ENCODE results near the gene NCF4.

NCF4 gene

GRCh38 chr22:36916034-36916433, 55.2 kb downstream of the NCF4 start:
- in situ Hi-C loops (cut with HindIII; ENCODE audit: low sequenced_read_pairs), result no loop called here

GRCh38 chr22:36918586-36919284, 57.9 kb downstream of the NCF4 start:
- in situ Hi-C loops (cut with HindIII; ENCODE audit: low sequenced_read_pairs), result no loop called here

GRCh38 chr22:36921309-36922104, 60.7 kb downstream of the NCF4 start:
- in situ Hi-C loops (cut with HindIII; ENCODE audit: low sequenced_read_pairs), result loop anchor here (5.0 kb wide), 1 partner anchor 46 kb away; no protein-coding TSS in a partner anchor

GRCh38 chr22:36922105-36922608, 61.4 kb downstream of the NCF4 start:
- in situ Hi-C loops (cut with HindIII; ENCODE audit: low sequenced_read_pairs), result loop anchor here (5.0 kb wide), 1 partner anchor 45 kb away; no protein-coding TSS in a partner anchor

GRCh38 chr22:36922711-36923110, 61.9 kb downstream of the NCF4 start:
- in situ Hi-C loops (cut with HindIII; ENCODE audit: low sequenced_read_pairs), result loop anchor here (5.0 kb wide), 1 partner anchor 45 kb away; no protein-coding TSS in a partner anchor

GRCh38 chr22:36923131-36923788, 62.5 kb downstream of the NCF4 start:
- in situ Hi-C loops (cut with HindIII; ENCODE audit: low sequenced_read_pairs), result loop anchor here (5.0 kb wide), 1 partner anchor 44 kb away; no protein-coding TSS in a partner anchor

- in situ Hi-C loops (cut with HindIII; ENCODE audit: low sequenced_read_pairs), result loop anchor here (5.0 kb wide), 1 partner anchor 43 kb away; no protein-coding TSS in a partner anchor
Observed at GRCh38 chr22:36924151-36924698, 63.4 kb downstream of the NCF4 start.

- in situ Hi-C loops (cut with HindIII; ENCODE audit: low sequenced_read_pairs), result no loop called here
Observed at GRCh38 chr22:36925388-36926290, 64.8 kb downstream of the NCF4 start.

GRCh38 chr22:36926309-36926708, 65.5 kb downstream of the NCF4 start:
- in situ Hi-C loops (cut with HindIII; ENCODE audit: low sequenced_read_pairs), result no loop called here

- in situ Hi-C loops (cut with HindIII; ENCODE audit: low sequenced_read_pairs), result no loop called here
Observed at GRCh38 chr22:36926721-36927435, 66.1 kb downstream of the NCF4 start.
